Measurements from ENCODE around the gene ARMC2. TPM values are rescaled to one million over a fixed set of nuclear protein-coding genes. Genes with fewer than 3 reads are reported as not detected.
A peak's percentile ranks its signal among the peaks of the same experiment; 100 is the strongest.

ARMC2 gene
- total and polyA plus RNA-seq, 2 donors (not counting 1 experiment from before 2014, with no cell fraction given), result 4.8 to 9.9 TPM

GRCh38 chr6:108903796-108904195 lies 55.6 kb downstream of the ARMC2 start:
- Mint-ChIP-seq H3K27ac (peak overlapping the region; percentile 70), H3K27me3 (no peaks in the 10 kb centered on the region), H3K4me3 (peak overlapping the region; percentile 62), H3K9me3 (ENCODE audit: insufficient read depth) (no peaks in the 10 kb centered on the region), H3K4me1 (peaks cover 42% of the 10 kb centered on the region)
- Histone ChIP-seq H3K9me3 (ENCODE audit: control extremely low read depth in 1 of 3, control insufficient read depth in 2 of 3, insufficient read depth in 1 of 3, low read length in 2 of 3) (peaks cover 0 to 6% (median 0%) of the 10 kb centered on the region in 3 donors), H2AFZ (ENCODE audit: insufficient read depth, low read depth, low read length, poor library complexity, severe bottlenecking) (peak overlapping the region; percentile 45), H3K36me3 (replicated peaks in 1 of 2; ENCODE audit: control extremely low read depth in 1 of 2, control insufficient read depth in 1 of 2, extremely low read depth in 1 of 2, insufficient read depth in 2 of 2, low read length in 1 of 2) (no peaks in the 10 kb centered on the region), H3K4me3 (ENCODE audit: control extremely low read depth in 1 of 5, extremely low read depth in 1 of 5, insufficient read depth in 1 of 5, low read depth in 2 of 5, low read length in 4 of 5) (no peak overlapping the region), H3K27me3 (replicated peaks in 1 of 4; ENCODE audit: control extremely low read depth in 1 of 4, control insufficient read depth in 3 of 4, insufficient read depth in 4 of 4, low read length in 3 of 4) (no peaks in the 10 kb centered on the region), H3K4me2 (replicated peaks; ENCODE audit: low read depth, low read length, poor library complexity, severe bottlenecking) (peak overlapping the region; percentile 71), H3K79me2 (ENCODE audit: control insufficient read depth, insufficient read depth, low read length) (no peaks in the 10 kb centered on the region), H4K20me1 (ENCODE audit: control insufficient read depth, insufficient read depth, low read length, poor library complexity, severe bottlenecking) (no peaks in the 10 kb centered on the region), H3K4me1 (ENCODE audit: control insufficient read depth in 2 of 2, insufficient read depth in 2 of 2, low read length in 2 of 2) (peaks cover 50 to 54% of the 10 kb centered on the region in 2 donors), H3K9ac (ENCODE audit: low read length) (peak overlapping the region; percentile 21), H3K27ac (ENCODE audit: low read length in 2 of 2) (peak overlapping the region; percentile 46 to 77)
- TF ChIP-seq CTCF (IDR thresholded peaks at IDR 0.05), result no peak
- TF ChIP-seq EZH2 (IDR thresholded peaks at IDR 0.05; ENCODE audit: borderline replicate concordance, insufficient read depth, low read depth, low read length, poor library complexity, severe bottlenecking), result no peak
- no peak for DNase-seq
- intact Hi-C loops (cut with micrococcal nuclease), result loop anchor here (2.0 to 5.0 kb wide), 2 partner anchors 55 to 346 kb away; partner anchors contain the start of gene ARMC2
- ChIA-PET CTCF (interaction anchor here (1.0 to 1.6 kb wide), 2 partner anchors 10 to 11 kb away, joined by 3 to 5 read pairs; no protein-coding TSS in a partner anchor), POLR2A (interaction anchor here (0.6 kb wide), 1 partner anchor 893 kb away, joined by 5 read pairs; no protein-coding TSS in a partner anchor)
- no peak for ATAC-seq (ENCODE audit: low read depth)
- WGBS (ENCODE audit: insufficient coverage), result 80% methylated on average over 1 of the region's 1 CpG

GRCh38 chr6:108904741-108905140 lies 56.5 kb downstream of the ARMC2 start:
- no peak overlapping the region for H3K4me3 ChIP-seq (ENCODE audit: control extremely low read depth in 1 of 5, extremely low read depth in 1 of 5, insufficient read depth in 1 of 5, low read depth in 2 of 5, low read length in 4 of 5)
- peak overlapping the region; percentile 80 for H3K27ac Mint-ChIP-seq
- TF ChIP-seq EZH2 (IDR thresholded peaks at IDR 0.05; ENCODE audit: borderline replicate concordance, insufficient read depth, low read depth, low read length, poor library complexity, severe bottlenecking), result no peak
- no peak for TF ChIP-seq CTCF (IDR thresholded peaks at IDR 0.05)
- peak overlapping the region; percentile 46 to 77 for H3K27ac ChIP-seq (ENCODE audit: low read length in 2 of 2)
- DNase-seq (peak; percentile 56), ATAC-seq (ENCODE audit: low read depth) (peak; percentile 49)
- peaks cover 0 to 6% (median 0%) of the 10 kb centered on the region in 3 donors for H3K9me3 ChIP-seq (ENCODE audit: control extremely low read depth in 1 of 3, control insufficient read depth in 2 of 3, insufficient read depth in 1 of 3, low read length in 2 of 3)
- H3K9ac ChIP-seq (ENCODE audit: low read length), result peak overlapping the region; percentile 21
- H3K27me3 Mint-ChIP-seq, result no peaks in the 10 kb centered on the region
- H3K4me2 ChIP-seq (replicated peaks; ENCODE audit: low read depth, low read length, poor library complexity, severe bottlenecking), result peak overlapping the region; percentile 71
- CTCF ChIA-PET, result interaction anchor here (1.0 to 1.6 kb wide), 4 partner anchors 10 to 167 kb away, joined by 3 to 5 read pairs (median 4); no protein-coding TSS in a partner anchor
- no peaks in the 10 kb centered on the region for H3K79me2 ChIP-seq (ENCODE audit: control insufficient read depth, insufficient read depth, low read length)
- H3K4me1 Mint-ChIP-seq, result peaks cover 42% of the 10 kb centered on the region
- peak overlapping the region; percentile 45 for H2AFZ ChIP-seq (ENCODE audit: insufficient read depth, low read depth, low read length, poor library complexity, severe bottlenecking)
- no peaks in the 10 kb centered on the region for H4K20me1 ChIP-seq (ENCODE audit: control insufficient read depth, insufficient read depth, low read length, poor library complexity, severe bottlenecking)
- H3K4me1 ChIP-seq (ENCODE audit: control insufficient read depth in 2 of 2, insufficient read depth in 2 of 2, low read length in 2 of 2), result peaks cover 50 to 54% of the 10 kb centered on the region in 2 donors
- POLR2A ChIA-PET, result interaction anchor here (0.5 to 0.6 kb wide), 2 partner anchors 19 to 44 kb away, joined by 3 to 5 read pairs; no protein-coding TSS in a partner anchor
- WGBS (ENCODE audit: insufficient coverage), result no CpG with 5 or more reads among the region's 3 CpGs
- H3K4me3 Mint-ChIP-seq, result peak overlapping the region; percentile 44
- intact Hi-C loops (cut with micrococcal nuclease), result loop anchor here (5.0 kb wide), 1 partner anchor 347 kb away; no protein-coding TSS in a partner anchor
- no peaks in the 10 kb centered on the region for H3K27me3 ChIP-seq (replicated peaks in 1 of 4; ENCODE audit: control extremely low read depth in 1 of 4, control insufficient read depth in 3 of 4, insufficient read depth in 4 of 4, low read length in 3 of 4)
- H3K9me3 Mint-ChIP-seq (ENCODE audit: insufficient read depth), result no peaks in the 10 kb centered on the region
- no peaks in the 10 kb centered on the region for H3K36me3 ChIP-seq (replicated peaks in 1 of 2; ENCODE audit: control extremely low read depth in 1 of 2, control insufficient read depth in 1 of 2, extremely low read depth in 1 of 2, insufficient read depth in 2 of 2, low read length in 1 of 2)

Measured in B cell (primary cell).